ENCODE measurements around the gene SBK1.

The SBK1 gene

GRCh38 chr16:28288114-28288513, 4.2 kb upstream of the SBK1 start:
- no peak overlapping the region for H3K4me2 ChIP-seq (ENCODE audit: low read length)

GRCh38 chr16:28289048-28289447, 3.3 kb upstream of the SBK1 start:
- no peak overlapping the region for H3K9ac ChIP-seq (ENCODE audit: low read length)
- H3K9me2 ChIP-seq (ENCODE audit: low read depth, low read length): no peaks in the 10 kb centered on the region
- peaks cover 11% of the 10 kb centered on the region for H3K27me3 ChIP-seq (ENCODE audit: insufficient read depth, low read length)
- H3K4me1 ChIP-seq (ENCODE audit: insufficient read depth, low read length, severe bottlenecking): peaks cover 16% of the 10 kb centered on the region
- H3K36me3 ChIP-seq (ENCODE audit: insufficient read depth, low read length): no peaks in the 10 kb centered on the region
- no peak overlapping the region for H3K27ac ChIP-seq (ENCODE audit: low read depth, low read length, poor library complexity, severe bottlenecking)
- H3K4me2 ChIP-seq (ENCODE audit: low read length): no peak overlapping the region
- H2AFZ ChIP-seq (ENCODE audit: low read length): no peak overlapping the region
- H3K9me3 ChIP-seq (ENCODE audit: low read length): no peaks in the 10 kb centered on the region
- TF ChIP-seq, protein P1, sequence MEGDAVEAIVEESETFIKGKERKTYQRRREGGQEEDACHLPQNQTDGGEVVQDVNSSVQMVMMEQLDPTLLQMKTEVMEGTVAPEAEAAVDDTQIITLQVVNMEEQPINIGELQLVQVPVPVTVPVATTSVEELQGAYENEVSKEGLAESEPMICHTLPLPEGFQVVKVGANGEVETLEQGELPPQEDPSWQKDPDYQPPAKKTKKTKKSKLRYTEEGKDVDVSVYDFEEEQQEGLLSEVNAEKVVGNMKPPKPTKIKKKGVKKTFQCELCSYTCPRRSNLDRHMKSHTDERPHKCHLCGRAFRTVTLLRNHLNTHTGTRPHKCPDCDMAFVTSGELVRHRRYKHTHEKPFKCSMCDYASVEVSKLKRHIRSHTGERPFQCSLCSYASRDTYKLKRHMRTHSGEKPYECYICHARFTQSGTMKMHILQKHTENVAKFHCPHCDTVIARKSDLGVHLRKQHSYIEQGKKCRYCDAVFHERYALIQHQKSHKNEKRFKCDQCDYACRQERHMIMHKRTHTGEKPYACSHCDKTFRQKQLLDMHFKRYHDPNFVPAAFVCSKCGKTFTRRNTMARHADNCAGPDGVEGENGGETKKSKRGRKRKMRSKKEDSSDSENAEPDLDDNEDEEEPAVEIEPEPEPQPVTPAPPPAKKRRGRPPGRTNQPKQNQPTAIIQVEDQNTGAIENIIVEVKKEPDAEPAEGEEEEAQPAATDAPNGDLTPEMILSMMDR (IDR thresholded peaks at IDR 0.05; ENCODE audit: low read length): no peak
- TF ChIP-seq EZH2 (IDR thresholded peaks at IDR 0.05; ENCODE audit: borderline replicate concordance, low read length): no peak
- H3F3A ChIP-seq (ENCODE audit: insufficient read depth, low read length): no peaks in the 10 kb centered on the region
- H3K79me2 ChIP-seq (ENCODE audit: insufficient read depth, low read length): no peaks in the 10 kb centered on the region
- no peaks in the 10 kb centered on the region for H4K20me1 ChIP-seq (ENCODE audit: insufficient read depth, low read length)
- no peak overlapping the region for H3K4me3 ChIP-seq (ENCODE audit: low read depth, low read length, poor library complexity, severe bottlenecking)

More at GRCh38 chr16:28288114-28288513, 4.2 kb upstream of the SBK1 start:
- H4K20me1 ChIP-seq (ENCODE audit: insufficient read depth, low read length): no peaks in the 10 kb centered on the region
- H3K79me2 ChIP-seq (ENCODE audit: insufficient read depth, low read length): no peaks in the 10 kb centered on the region
- H3K9me3 ChIP-seq (ENCODE audit: low read length): no peaks in the 10 kb centered on the region
- no peak overlapping the region for H3K27ac ChIP-seq (ENCODE audit: low read depth, low read length, poor library complexity, severe bottlenecking)
- H3K27me3 ChIP-seq (ENCODE audit: insufficient read depth, low read length): peaks cover 12% of the 10 kb centered on the region; the same call in 1 of the 2 replicates
- H2AFZ ChIP-seq (ENCODE audit: low read length): no peak overlapping the region
- H3K4me1 ChIP-seq (ENCODE audit: insufficient read depth, low read length, severe bottlenecking): peaks cover 11% of the 10 kb centered on the region
- no peaks in the 10 kb centered on the region for H3F3A ChIP-seq (ENCODE audit: insufficient read depth, low read length)
- H3K4me3 ChIP-seq (ENCODE audit: low read depth, low read length, poor library complexity, severe bottlenecking): no peak overlapping the region
- H3K9me2 ChIP-seq (ENCODE audit: low read depth, low read length): no peaks in the 10 kb centered on the region
- H3K36me3 ChIP-seq (ENCODE audit: insufficient read depth, low read length): no peaks in the 10 kb centered on the region
- H3K9ac ChIP-seq (ENCODE audit: low read length): no peak overlapping the region
- TF ChIP-seq EZH2 (IDR thresholded peaks at IDR 0.05; ENCODE audit: borderline replicate concordance, low read length): no peak
- TF ChIP-seq, protein P1 (IDR thresholded peaks at IDR 0.05; ENCODE audit: low read length): no peak

GRCh38 chr16:28289939-28290858, 2.1 kb upstream of the SBK1 start:
- no peaks in the 10 kb centered on the region for H3F3A ChIP-seq (ENCODE audit: insufficient read depth, low read length)
- H3K9me3 ChIP-seq (ENCODE audit: low read length): no peaks in the 10 kb centered on the region
- H3K4me3 ChIP-seq (ENCODE audit: low read depth, low read length, poor library complexity, severe bottlenecking): no peak overlapping the region
- H4K20me1 ChIP-seq (ENCODE audit: insufficient read depth, low read length): no peaks in the 10 kb centered on the region
- peaks cover 9% of the 10 kb centered on the region for H3K27me3 ChIP-seq (ENCODE audit: insufficient read depth, low read length)
- H3K27ac ChIP-seq (ENCODE audit: low read depth, low read length, poor library complexity, severe bottlenecking): no peak overlapping the region
- no peaks in the 10 kb centered on the region for H3K79me2 ChIP-seq (ENCODE audit: insufficient read depth, low read length)
- H3K36me3 ChIP-seq (ENCODE audit: insufficient read depth, low read length): no peaks in the 10 kb centered on the region
- no peaks in the 10 kb centered on the region for H3K9me2 ChIP-seq (ENCODE audit: low read depth, low read length)
- no peak overlapping the region for H3K4me2 ChIP-seq (ENCODE audit: low read length)
- TF ChIP-seq, protein P1 (IDR thresholded peaks at IDR 0.05; ENCODE audit: low read length): no peak
- TF ChIP-seq EZH2 (IDR thresholded peaks at IDR 0.05; ENCODE audit: borderline replicate concordance, low read length): no peak
- H3K9ac ChIP-seq (ENCODE audit: low read length): no peak overlapping the region
- H2AFZ ChIP-seq (ENCODE audit: low read length): no peak overlapping the region
- peaks cover 16% of the 10 kb centered on the region for H3K4me1 ChIP-seq (ENCODE audit: insufficient read depth, low read length, severe bottlenecking)
